ENCODE measurements around the gene USP38.

The USP38 gene

DNA sequence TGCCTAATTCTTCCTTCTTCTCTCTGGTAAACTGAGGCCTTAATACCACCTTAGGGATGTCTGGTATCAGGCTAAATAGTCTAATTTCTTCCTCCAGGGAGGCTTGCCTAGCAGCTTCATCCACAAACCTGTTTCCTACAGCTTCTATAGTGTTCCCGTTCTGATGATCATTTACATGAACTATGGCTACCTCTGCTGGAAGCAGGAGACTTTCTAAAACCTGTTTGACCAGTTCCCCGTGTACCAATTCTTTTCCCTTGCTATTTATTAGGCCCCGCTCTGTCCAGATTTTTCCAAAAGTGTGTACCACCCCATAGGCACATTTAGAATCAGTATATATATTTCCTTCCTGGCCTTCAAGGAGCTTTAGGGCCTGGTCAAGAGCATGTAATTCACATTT lies 5.8 kb upstream of the USP38 start:
- TF ChIP-seq, protein P1, sequence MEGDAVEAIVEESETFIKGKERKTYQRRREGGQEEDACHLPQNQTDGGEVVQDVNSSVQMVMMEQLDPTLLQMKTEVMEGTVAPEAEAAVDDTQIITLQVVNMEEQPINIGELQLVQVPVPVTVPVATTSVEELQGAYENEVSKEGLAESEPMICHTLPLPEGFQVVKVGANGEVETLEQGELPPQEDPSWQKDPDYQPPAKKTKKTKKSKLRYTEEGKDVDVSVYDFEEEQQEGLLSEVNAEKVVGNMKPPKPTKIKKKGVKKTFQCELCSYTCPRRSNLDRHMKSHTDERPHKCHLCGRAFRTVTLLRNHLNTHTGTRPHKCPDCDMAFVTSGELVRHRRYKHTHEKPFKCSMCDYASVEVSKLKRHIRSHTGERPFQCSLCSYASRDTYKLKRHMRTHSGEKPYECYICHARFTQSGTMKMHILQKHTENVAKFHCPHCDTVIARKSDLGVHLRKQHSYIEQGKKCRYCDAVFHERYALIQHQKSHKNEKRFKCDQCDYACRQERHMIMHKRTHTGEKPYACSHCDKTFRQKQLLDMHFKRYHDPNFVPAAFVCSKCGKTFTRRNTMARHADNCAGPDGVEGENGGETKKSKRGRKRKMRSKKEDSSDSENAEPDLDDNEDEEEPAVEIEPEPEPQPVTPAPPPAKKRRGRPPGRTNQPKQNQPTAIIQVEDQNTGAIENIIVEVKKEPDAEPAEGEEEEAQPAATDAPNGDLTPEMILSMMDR (IDR thresholded peaks at IDR 0.05; ENCODE audit: control extremely low read depth, extremely low read depth, low read depth, missing control alignments): no peak
- POLR2A ChIA-PET: no interaction called here
- DNase-seq (ENCODE audit: extremely low spot score): no peak
- CTCF ChIA-PET: no interaction called here

DNA sequence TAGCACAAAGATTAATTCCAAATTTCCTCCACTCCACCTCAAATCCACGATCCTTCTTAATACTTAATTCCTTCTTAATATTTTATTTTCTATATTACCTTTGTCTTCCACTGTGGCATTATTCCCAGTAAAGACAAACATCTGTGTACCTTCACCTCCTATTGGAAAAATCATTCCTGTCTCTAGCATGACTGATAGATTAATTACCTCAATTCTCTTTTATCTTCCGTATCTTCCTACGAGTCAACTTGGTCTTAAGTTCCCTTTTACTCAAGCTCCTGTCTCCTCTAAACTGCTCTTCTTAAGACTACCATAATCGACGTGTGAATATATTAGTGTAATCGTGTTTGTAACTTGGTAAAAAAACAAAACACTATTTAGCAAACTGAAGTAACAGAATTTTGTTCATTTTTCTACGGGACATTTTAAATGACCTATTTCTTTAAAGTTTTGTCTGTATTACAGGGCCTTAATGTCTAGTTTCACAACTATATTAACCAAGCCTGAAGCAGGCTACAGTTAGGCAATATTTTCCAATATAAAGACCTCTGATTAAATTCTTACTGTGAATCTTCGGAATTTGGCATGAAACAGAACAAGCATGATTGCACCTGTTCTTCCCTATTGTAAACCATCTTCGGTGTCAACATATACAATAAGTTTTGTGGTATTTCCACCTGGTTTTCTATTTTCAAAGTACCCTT lies 1.1 kb upstream of the USP38 start:
- TF ChIP-seq, protein P1 (IDR thresholded peaks at IDR 0.05; ENCODE audit: control extremely low read depth, extremely low read depth, low read depth, missing control alignments): no peak
- ChIA-PET POLR2A (no interaction called here), CTCF (no interaction called here)
- no peak for DNase-seq (ENCODE audit: extremely low spot score)

DNA sequence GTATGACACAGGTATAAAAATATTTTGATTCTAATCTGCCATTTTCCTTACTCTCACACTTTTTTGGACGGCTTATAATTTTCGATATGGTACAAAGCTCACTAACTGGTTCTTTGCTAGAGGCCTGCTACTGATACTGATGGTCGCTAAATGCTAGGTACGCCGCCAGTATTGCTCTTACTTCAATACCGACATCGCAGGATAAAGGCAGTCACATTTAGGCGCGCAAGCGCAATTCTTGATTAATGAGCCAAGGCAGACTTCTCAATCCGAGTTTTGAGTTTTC lies 557 bp upstream of the USP38 start:
- ChIA-PET POLR2A (no interaction called here), CTCF (no interaction called here)
- TF ChIP-seq, protein P1 (IDR thresholded peaks at IDR 0.05; ENCODE audit: control extremely low read depth, extremely low read depth, low read depth, missing control alignments): no peak
- no peak for DNase-seq (ENCODE audit: extremely low spot score)

DNA sequence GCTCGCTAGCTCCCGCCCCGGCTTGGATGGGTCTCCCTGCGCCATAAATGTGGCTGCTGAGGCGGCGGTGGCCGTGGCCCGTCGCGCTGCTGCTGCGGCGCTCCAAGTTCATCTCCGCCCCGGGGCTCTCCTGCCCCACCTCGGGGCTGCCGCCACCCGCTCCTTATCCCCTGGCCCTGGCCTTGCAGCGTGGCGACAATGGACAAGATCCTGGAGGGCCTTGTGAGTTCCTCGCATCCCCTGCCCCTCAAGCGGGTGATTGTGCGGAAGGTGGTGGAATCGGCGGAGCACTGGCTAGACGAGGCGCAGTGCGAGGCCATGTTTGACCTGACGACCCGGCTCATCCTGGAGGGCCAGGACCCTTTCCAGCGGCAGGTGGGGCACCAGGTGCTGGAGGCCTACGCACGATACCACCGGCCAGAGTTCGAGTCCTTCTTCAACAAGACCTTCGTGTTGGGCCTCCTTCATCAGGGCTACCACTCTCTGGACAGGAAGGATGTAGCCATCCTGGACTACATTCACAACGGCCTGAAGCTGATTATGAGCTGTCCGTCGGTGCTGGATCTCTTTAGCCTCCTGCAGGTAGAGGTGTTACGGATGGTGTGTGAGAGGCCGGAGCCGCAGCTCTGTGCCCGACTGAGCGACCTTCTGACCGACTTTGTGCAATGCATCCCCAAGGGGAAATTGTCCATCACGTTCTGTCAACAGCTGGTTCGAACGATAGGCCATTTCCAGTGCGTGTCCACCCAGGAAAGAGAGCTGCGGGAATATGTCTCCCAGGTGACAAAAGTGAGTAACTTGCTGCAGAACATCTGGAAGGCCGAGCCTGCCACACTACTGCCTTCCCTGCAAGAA lies 763 bp downstream of the USP38 start:
- ChIA-PET CTCF (interaction anchor here (1.0 to 1.1 kb wide), 2 partner anchors 11 to 14 kb away, joined by 3 read pairs; no protein-coding TSS in a partner anchor), POLR2A (no interaction called here)
- TF ChIP-seq, protein P1 (IDR thresholded peaks at IDR 0.05; ENCODE audit: control extremely low read depth, extremely low read depth, low read depth, missing control alignments): no peak
- peak; percentile 10 for DNase-seq (ENCODE audit: extremely low spot score)

DNA sequence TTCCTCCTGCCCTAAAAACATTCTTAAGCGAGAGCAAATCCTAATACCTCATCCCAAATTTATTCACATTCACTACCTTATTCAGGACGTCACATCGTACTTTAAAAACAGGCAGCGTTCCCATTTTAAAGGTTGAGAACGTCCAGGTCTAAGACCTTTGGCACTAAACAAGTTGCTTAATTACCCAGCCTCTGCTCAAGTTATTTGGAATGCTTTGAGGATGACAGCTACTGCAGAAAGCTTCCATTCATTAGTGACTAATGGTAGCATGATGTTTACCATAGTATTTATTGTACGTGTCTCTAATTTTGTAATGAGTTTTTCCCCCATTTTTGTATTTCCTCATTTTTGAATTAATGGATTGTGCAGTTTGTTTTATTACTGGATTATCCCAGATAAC lies 1.5 kb downstream of the USP38 start:
- TF ChIP-seq, protein P1 (IDR thresholded peaks at IDR 0.05; ENCODE audit: control extremely low read depth, extremely low read depth, low read depth, missing control alignments): no peak
- ChIA-PET CTCF (interaction anchor here (1.0 to 1.1 kb wide), 2 partner anchors 10 to 13 kb away, joined by 3 read pairs; no protein-coding TSS in a partner anchor), POLR2A (no interaction called here)
- DNase-seq (ENCODE audit: extremely low spot score): no peak

DNA sequence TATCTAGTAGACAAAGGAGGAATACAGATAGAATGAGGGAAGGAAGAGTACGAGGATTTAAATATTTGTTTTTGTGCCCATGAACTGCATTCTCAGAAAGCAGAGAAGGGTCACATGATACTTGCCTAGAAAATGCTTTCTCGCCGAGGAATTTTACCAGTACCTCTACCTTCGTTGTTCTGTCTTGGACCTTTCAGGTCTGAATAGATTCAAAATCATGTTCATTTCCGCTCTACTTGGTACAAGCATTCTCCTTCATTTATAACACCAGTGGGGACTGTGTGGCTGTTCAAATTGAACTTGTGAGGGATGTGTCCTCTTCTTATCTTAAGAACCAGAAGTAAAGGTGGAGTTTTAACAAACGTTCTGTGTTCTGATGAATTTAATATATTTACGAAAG lies 1.9 kb downstream of the USP38 start:
- no peak for DNase-seq (ENCODE audit: extremely low spot score)
- POLR2A ChIA-PET: no interaction called here
- CTCF ChIA-PET: interaction anchor here (1.1 kb wide), 1 partner anchor 13 kb away, joined by 3 read pairs; no protein-coding TSS in a partner anchor
- TF ChIP-seq, protein P1 (IDR thresholded peaks at IDR 0.05; ENCODE audit: control extremely low read depth, extremely low read depth, low read depth, missing control alignments): no peak

Measured in GM10248 (cell line).